A673 (cell line): ENCODE measurements around the gene DLG2. TPM values are rescaled to one million over a fixed set of nuclear protein-coding genes. Genes with fewer than 3 reads are reported as not detected.
"Not testable (repeated sequence)": the region's sequence is repeated elsewhere in the genome, so short reads cannot be mapped to it uniquely, and the experiment has no call there.

Source experiments
- BruUV-seq: library from RNA; stranded (reverse); fragments of 400-500 nt; replicated peaks from 2 replicates; lab custom pipeline; 2021; lab: Mats Ljungman, UMichigan
- CTCF ChIA-PET: fragments of 300-600 bp; sonication (Branson Sonifier 250); formaldehyde crosslinking; loops from one replicate; lab custom pipeline; 2022; ENCODE audit warnings: antibody characterized with exemption; lab: Charles Lee
- POLR2A ChIA-PET: fragments of 300-600 bp; sonication (Branson Sonifier 250); formaldehyde crosslinking; loops from one replicate; lab custom pipeline; 2022; ENCODE audit warnings: antibody characterized with exemption; ENCODE audit not compliant: low non-redundant PET; lab: Charles Lee
- DNase-seq: peaks from one replicate; pipeline ENCODE4 v3.0.0-alpha.2; 2015; ENCODE audit warnings: low spot score
- H3K27ac ChIP-seq: fragments of 200-600 bp; sonication (generic); 2 replicates; pipeline ENCODE4 v1.5.1; 2016; ENCODE audit warnings: mixed run types, low read depth, mild to moderate bottlenecking, mixed read lengths, antibody characterized with exemption, low read length; ENCODE audit not compliant: poor library complexity, severe bottlenecking
- H3K27me3 ChIP-seq: fragments of 200-600 bp; sonication (generic); replicated peaks from 2 replicates; pipeline ENCODE4 v1.6.1; 2017; ENCODE audit warnings: mixed run types, low read depth, mild to moderate bottlenecking, mixed read lengths, antibody characterized with exemption, low read length; ENCODE audit not compliant: insufficient read depth, poor library complexity
- H3K36me3 ChIP-seq: fragments of 200-600 bp; sonication (generic); 2 replicates; pipeline ENCODE4 v1.6.1; 2016; ENCODE audit warnings: mixed run types, mild to moderate bottlenecking, mixed read lengths, antibody characterized with exemption, low read length; ENCODE audit not compliant: insufficient read depth, poor library complexity, severe bottlenecking
- H3K4me1 ChIP-seq: fragments of 200-600 bp; sonication (generic); 2 replicates; pipeline ENCODE4 v1.6.1; 2017; ENCODE audit warnings: mixed run types, mild to moderate bottlenecking, mixed read lengths, antibody characterized with exemption, low read length; ENCODE audit not compliant: insufficient read depth, poor library complexity, severe bottlenecking
- H3K4me3 ChIP-seq: fragments of 200-600 bp; sonication (generic); 2 replicates; pipeline ENCODE4 v1.5.1; 2016; ENCODE audit warnings: low read depth, mixed run types, mild to moderate bottlenecking, mixed read lengths, low read length; ENCODE audit not compliant: poor library complexity, severe bottlenecking
- H3K9me3 ChIP-seq: fragments of 200-600 bp; sonication (generic); 2 replicates; pipeline ENCODE4 v1.6.1; 2016; ENCODE audit warnings: mixed run types, low read depth, mild to moderate bottlenecking, mixed read lengths, antibody characterized with exemption, low read length; ENCODE audit not compliant: poor library complexity, severe bottlenecking
- CTCF ChIP-seq: fragments of 300-800, 200-600 bp; sonication (generic); conservative IDR thresholded peaks from 2 replicates; pipeline ENCODE4 v1.5.1; 2017; ENCODE audit warnings: low read depth, mild to moderate bottlenecking, antibody characterized with exemption, low read length, moderate library complexity, mixed read lengths
- EZH2 ChIP-seq: fragments of 200-600 bp; sonication (generic); IDR thresholded peaks from 2 replicates; pipeline ENCODE4 v1.6.1; 2017; ENCODE audit warnings: borderline replicate concordance, low read depth, mild to moderate bottlenecking, mixed read lengths, antibody characterized with exemption, low read length; ENCODE audit not compliant: poor library complexity, severe bottlenecking
- intact Hi-C: fragments of 100-400 bp; cut with micrococcal nuclease; formaldehyde crosslinking; loops from one replicate; pipeline ENCODE4 v1.10.0; 2022; ENCODE audit not compliant: unreplicated experiment
- total RNA-seq: library from RNA; stranded (reverse); gene quantifications from 2 replicates; pipeline ENCODE4 v1.2.3, GENCODE V29; 2021

Gene DLG2
- total RNA-seq, 1 experiment from 2014 or later, result 277 TPM

- POLR2A ChIA-PET, result no interaction called here
- intact Hi-C loops, result no loop called here
- H3K27me3 ChIP-seq, result peaks cover 9% of the 10 kb centered on the region
- H3K36me3 ChIP-seq, result no peaks in the 10 kb centered on the region
- H3K27ac ChIP-seq, result no peak overlapping the region
- no peak overlapping the region for H3K4me3 ChIP-seq
- H3K9me3 ChIP-seq, result no peaks in the 10 kb centered on the region
- no peak for DNase-seq
- TF ChIP-seq CTCF (no peak), EZH2 (no peak)
- no TSS peak for BruUV-seq
- no peaks in the 10 kb centered on the region for H3K4me1 ChIP-seq
- CTCF ChIA-PET, result no interaction called here
Measured at GRCh38 chr11:85620256-85620655, 6.9 kb downstream of the DLG2 start.

GRCh38 chr11:85619499-85619898, 7.6 kb downstream of the DLG2 start:
- intact Hi-C loops, result no loop called here
- no peaks in the 10 kb centered on the region for H3K4me1 ChIP-seq
- BruUV-seq, result no TSS peak
- ChIA-PET CTCF (no interaction called here), POLR2A (no interaction called here)
- peaks cover 2% of the 10 kb centered on the region for H3K27me3 ChIP-seq
- H3K36me3 ChIP-seq, result no peaks in the 10 kb centered on the region
- TF ChIP-seq EZH2 (no peak), CTCF (no peak)
- no peak for DNase-seq
- no peaks in the 10 kb centered on the region for H3K9me3 ChIP-seq
- no peak overlapping the region for H3K4me3 ChIP-seq
- H3K27ac ChIP-seq, result no peak overlapping the region

GRCh38 chr11:85611643-85612042, 15.5 kb downstream of the DLG2 start:
- H3K9me3 ChIP-seq, H3K36me3 ChIP-seq, H3K4me3 ChIP-seq, H3K27me3 ChIP-seq, DNase-seq, BruUV-seq, H3K4me1 ChIP-seq, CTCF ChIA-PET, intact Hi-C loops, H3K27ac ChIP-seq, POLR2A ChIA-PET: not testable (repeated sequence)

- DNase-seq, H3K9me3 ChIP-seq, H3K27me3 ChIP-seq, H3K27ac ChIP-seq, H3K36me3 ChIP-seq, intact Hi-C loops, H3K4me1 ChIP-seq, CTCF ChIA-PET, BruUV-seq, POLR2A ChIA-PET, H3K4me3 ChIP-seq: not testable (repeated sequence)
Measured at GRCh38 chr11:85609286-85609685, 17.9 kb downstream of the DLG2 start.

GRCh38 chr11:85608621-85609020, 18.5 kb downstream of the DLG2 start:
- POLR2A ChIA-PET, DNase-seq, H3K27ac ChIP-seq, H3K36me3 ChIP-seq, BruUV-seq, H3K4me1 ChIP-seq, CTCF ChIA-PET, intact Hi-C loops, H3K4me3 ChIP-seq, H3K27me3 ChIP-seq, H3K9me3 ChIP-seq: not testable (repeated sequence)

GRCh38 chr11:85606237-85606636, 20.9 kb downstream of the DLG2 start:
- H3K27ac ChIP-seq, H3K36me3 ChIP-seq, DNase-seq, H3K9me3 ChIP-seq, CTCF ChIA-PET, intact Hi-C loops, H3K27me3 ChIP-seq, POLR2A ChIA-PET, H3K4me1 ChIP-seq, H3K4me3 ChIP-seq, BruUV-seq: not testable (repeated sequence)
